CD14-positive monocyte (primary cell): ENCODE results near the gene ATP6V0A4. TPM values are rescaled to one million over a fixed set of nuclear protein-coding genes. Genes with fewer than 3 reads are reported as not detected.

Experiments
- DNase-seq, 3 donors: peaks; one replicate each; pipeline ENCODE4 v3.0.0-alpha.2; 2011 to 2022
- H2AFZ ChIP-seq: 2 replicates; pipeline ENCODE4 v1.6.0; 2012; ENCODE audit warnings: mild to moderate bottlenecking, low read depth, low read length, inconsistent platforms; ENCODE audit not compliant: insufficient read depth, poor library complexity, severe bottlenecking
- H3K27ac ChIP-seq, 2 donors: 1 replicate in 1 of 2; 2 replicates in 1 of 2; pipeline ENCODE4 v1.5.1; 2012 to 2013; ENCODE audit warnings: low read length in 2 of 2, control low read depth in 1 of 2, inconsistent platforms in 1 of 2, low read depth in 1 of 2, mild to moderate bottlenecking in 1 of 2
- H3K27me3 ChIP-seq, 2 donors: one replicate each; pipeline versions ENCODE4 v1.6.0 to v1.6.1; 2011 to 2013; ENCODE audit warnings: low read length in 2 of 2; ENCODE audit not compliant: control insufficient read depth in 2 of 2, insufficient read depth in 2 of 2
- H3K36me3 ChIP-seq, 2 donors: replicated peaks in 1 of 2; 1 replicate in 1 of 2; 2 replicates in 1 of 2; pipeline versions ENCODE4 v1.5.1 to v1.6.1; 2012 to 2013; ENCODE audit warnings: low read length in 2 of 2, control low read depth in 1 of 2, inconsistent platforms in 1 of 2, mild to moderate bottlenecking in 1 of 2; ENCODE audit not compliant: insufficient read depth in 2 of 2, control insufficient read depth in 1 of 2
- H3K4me1 ChIP-seq, 2 donors: 1 replicate in 1 of 2; 2 replicates in 1 of 2; pipeline versions ENCODE4 v1.5.1 to v1.6.1; 2012 to 2013; ENCODE audit warnings: low read length in 2 of 2, control low read depth in 1 of 2, inconsistent platforms in 1 of 2, mild to moderate bottlenecking in 1 of 2, moderate library complexity in 1 of 2; ENCODE audit not compliant: insufficient read depth in 2 of 2, control insufficient read depth in 1 of 2
- H3K4me2 ChIP-seq: replicated peaks from 2 replicates; pipeline ENCODE3; 2012; ENCODE audit warnings: low read length, moderate library complexity, mild to moderate bottlenecking; ENCODE audit not compliant: poor library complexity, severe bottlenecking; ENCODE audit errors: extremely low read depth
- H3K4me3 ChIP-seq, 3 experiments: fragments of 200-600 bp in 1 of 3; sonication (generic) in 1 of 3; replicated peaks in 1 of 3; 1 replicate in 2 of 3; 2 replicates in 1 of 3; pipeline ENCODE4 v1.5.1; 2011 to 2013; ENCODE audit warnings: low read length in 3 of 3, mild to moderate bottlenecking in 3 of 3, control low read depth in 2 of 3, low read depth in 2 of 3, inconsistent platforms in 1 of 3, moderate library complexity in 1 of 3
- H3K79me2 ChIP-seq: 2 replicates; pipeline ENCODE4 v1.6.0; 2012; ENCODE audit warnings: mild to moderate bottlenecking, control low read depth, inconsistent platforms, low read length, moderate library complexity; ENCODE audit not compliant: insufficient read depth
- H3K9ac ChIP-seq: 2 replicates; pipeline ENCODE4 v1.6.0; 2017; ENCODE audit warnings: low read length, mild to moderate bottlenecking; ENCODE audit not compliant: insufficient read depth, poor library complexity, severe bottlenecking
- H3K9me3 ChIP-seq, 2 donors: replicated peaks in 1 of 2; 1 replicate in 1 of 2; 2 replicates in 1 of 2; pipeline versions ENCODE4 v1.5.1 to v1.6.1; 2012 to 2013; ENCODE audit warnings: low read length in 2 of 2, control low read depth in 1 of 2; ENCODE audit not compliant: control insufficient read depth in 1 of 2, insufficient read depth in 1 of 2
- H4K20me1 ChIP-seq: 2 replicates; pipeline ENCODE4 v1.6.0; 2012; ENCODE audit warnings: mild to moderate bottlenecking, low read length, control low read depth, moderate library complexity; ENCODE audit not compliant: insufficient read depth
- H3K27ac Mint-ChIP-seq, 7 donors: one replicate each; pipeline ENCODE4 v1.8.0; 2020; ENCODE audit warnings: mild to moderate bottlenecking in 7 of 7, mixed read lengths in 7 of 7, moderate library complexity in 6 of 7, inconsistent platforms in 2 of 7
- H3K27me3 Mint-ChIP-seq, 3 donors: one replicate each; pipeline ENCODE4 v1.8.0; 2021 to 2022; ENCODE audit warnings: low read depth in 3 of 3, mild to moderate bottlenecking in 3 of 3, mixed read lengths in 3 of 3, moderate library complexity in 3 of 3, inconsistent platforms in 1 of 3
- H3K36me3 Mint-ChIP-seq, 2 donors: one replicate each; pipeline ENCODE4 v1.8.0; 2020; ENCODE audit warnings: mixed read lengths in 2 of 2, inconsistent platforms in 1 of 2, mild to moderate bottlenecking in 1 of 2
- H3K4me1 Mint-ChIP-seq: one replicate; pipeline ENCODE4 v1.8.0; 2020; ENCODE audit warnings: mild to moderate bottlenecking, mixed read lengths
- H3K4me3 Mint-ChIP-seq, 2 donors: one replicate each; pipeline ENCODE4 v1.8.0; 2020; ENCODE audit warnings: mild to moderate bottlenecking in 2 of 2, mixed read lengths in 2 of 2, moderate library complexity in 1 of 2
- H3K9me3 Mint-ChIP-seq, 7 donors: one replicate each; pipeline ENCODE4 v1.8.0; 2020 to 2022; ENCODE audit warnings: mixed read lengths in 7 of 7, mild to moderate bottlenecking in 6 of 7, moderate library complexity in 6 of 7, inconsistent platforms in 2 of 7
- CTCF ChIP-seq: fragments of 200-600 bp; IDR thresholded peaks from one replicate; pipeline ENCODE4 v1.8.0; 2022; ENCODE audit warnings: antibody characterized with exemption, mild to moderate bottlenecking
- WGBS: methylation state at CpG from one replicate; pipeline ENCODE4 v1.1.5; 2013; ENCODE audit warnings: missing lambda C conversion rate; ENCODE audit not compliant: insufficient coverage; 5-methylcytosine and 5-hydroxymethylcytosine counted together
- intact Hi-C, 2 donors: fragments of 100-400 bp; cut with micrococcal nuclease; formaldehyde crosslinking; loops; one replicate each; pipeline versions ENCODE4 v1.15.0 to v1.15.1; 2023
- polyA plus RNA-seq, 3 donors: library from polyadenylated mRNA; depleted of rRNA in 1 of 3; unstranded in 2 of 3; stranded (reverse) in 1 of 3; fragments of 300-500 nt in 2 of 3; fragments of >200 nt in 1 of 3; fragmentation: Illumina TruSeq in 2 of 3; gene quantifications; 1 replicate in 2 of 3; 2 replicates in 1 of 3; pipeline ENCODE4 v1.2.3, GENCODE V29; 2012 to 2021

Gene ATP6V0A4
- polyA plus RNA-seq, 3 donors = not detected

GRCh38 chr7:138712652-138713051, 85.3 kb downstream of the ATP6V0A4 start:
- Mint-ChIP-seq H3K27me3 (peaks cover 2 to 13% (median 5%) of the 10 kb centered on the region in 3 donors), H3K36me3 (no peaks in the 10 kb centered on the region), H3K27ac (no peak overlapping the region), H3K4me3 (no peak overlapping the region), H3K9me3 (peaks cover 0 to 3% (median 0%) of the 10 kb centered on the region in 7 donors), H3K4me1 (peaks cover under 1% of the 10 kb centered on the region)
- Histone ChIP-seq H3K36me3 (no peaks in the 10 kb centered on the region), H3K27ac (no peak overlapping the region), H4K20me1 (no peaks in the 10 kb centered on the region), H3K4me2 (no peak overlapping the region), H2AFZ (no peak overlapping the region), H3K79me2 (no peaks in the 10 kb centered on the region), H3K4me1 (no peaks in the 10 kb centered on the region), H3K9me3 (no peaks in the 10 kb centered on the region), H3K9ac (no peak overlapping the region), H3K27me3 (no peaks in the 10 kb centered on the region), H3K4me3 (no peak overlapping the region)
- WGBS = 97% methylated on average over 6 of the region's 9 CpGs
- intact Hi-C loops = no loop called here
- no peak for DNase-seq
- TF ChIP-seq CTCF = no peak

- H3K4me1 Mint-ChIP-seq = no peaks in the 10 kb centered on the region
- no peak for TF ChIP-seq CTCF
- no peaks in the 10 kb centered on the region for H3K27me3 ChIP-seq
- intact Hi-C loops = no loop called here
- 91% methylated on average over 11 of the region's 15 CpGs for WGBS
- H3K79me2 ChIP-seq = no peaks in the 10 kb centered on the region
- no peaks in the 10 kb centered on the region for H3K4me1 ChIP-seq
- no peak for DNase-seq
- H3K4me3 Mint-ChIP-seq = no peak overlapping the region
- H3K4me2 ChIP-seq = no peak overlapping the region
- peaks cover 2 to 3% (median 2%) of the 10 kb centered on the region in 3 donors for H3K27me3 Mint-ChIP-seq
- no peaks in the 10 kb centered on the region for H3K9me3 ChIP-seq
- no peak overlapping the region for H3K4me3 ChIP-seq
- H3K27ac ChIP-seq = no peak overlapping the region
- no peaks in the 10 kb centered on the region for H3K36me3 ChIP-seq
- no peak overlapping the region for H3K27ac Mint-ChIP-seq
- no peak overlapping the region for H2AFZ ChIP-seq
- no peaks in the 10 kb centered on the region for H3K36me3 Mint-ChIP-seq
- no peak overlapping the region for H3K9ac ChIP-seq
- no peaks in the 10 kb centered on the region for H4K20me1 ChIP-seq
- peaks cover 0 to 3% (median 0%) of the 10 kb centered on the region in 7 donors for H3K9me3 Mint-ChIP-seq
These were observed 87.2 kb downstream of the ATP6V0A4 start for GRCh38 chr7:138710536-138711385.
